Lower leg skin (tissue), 3 donors: ENCODE data around the gene C1QC.

Source experiments
- POLR2A ChIP-seq, 2 donors: fragments of 450-650 bp; IDR thresholded peaks; one replicate each; pipeline ENCODE4 v1.6.1; 2016 to 2017; ENCODE audit warnings: antibody characterized with exemption in 2 of 2, mild to moderate bottlenecking in 1 of 2, moderate library complexity in 1 of 2
- TF ChIP-seq, protein P1 (sequence below), 3 donors: fragments of 450-650 bp; IDR thresholded peaks; one replicate each; pipeline ENCODE4 v1.5.1; 2016; ENCODE audit warnings: antibody characterized with exemption in 3 of 3, mild to moderate bottlenecking in 3 of 3, moderate library complexity in 2 of 3

DNA sequence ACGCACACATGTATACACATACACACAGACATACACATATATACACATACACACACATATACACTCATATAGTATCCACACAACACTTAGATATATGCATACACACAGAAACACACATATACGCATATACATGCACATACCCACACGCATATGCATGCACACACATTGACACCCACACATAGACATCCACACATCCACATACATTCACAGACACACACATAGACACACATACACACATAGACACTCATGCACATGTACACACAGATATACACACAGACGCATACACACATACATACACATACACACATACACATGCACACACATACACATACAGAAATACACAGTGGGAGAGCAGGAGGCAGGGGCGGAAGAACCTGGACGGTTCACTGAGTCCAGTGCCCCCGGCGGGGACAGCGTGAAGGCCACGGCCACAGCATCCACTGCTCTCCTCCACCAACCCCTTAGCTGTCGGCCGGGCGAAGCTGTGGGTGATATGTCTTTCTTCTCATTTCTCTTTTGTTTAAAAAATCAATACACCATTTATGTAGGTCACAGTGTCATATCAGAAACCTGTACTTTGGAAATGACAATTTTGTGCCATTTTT is 6.8 kb downstream of the C1QC start:
- TF ChIP-seq, protein P1, sequence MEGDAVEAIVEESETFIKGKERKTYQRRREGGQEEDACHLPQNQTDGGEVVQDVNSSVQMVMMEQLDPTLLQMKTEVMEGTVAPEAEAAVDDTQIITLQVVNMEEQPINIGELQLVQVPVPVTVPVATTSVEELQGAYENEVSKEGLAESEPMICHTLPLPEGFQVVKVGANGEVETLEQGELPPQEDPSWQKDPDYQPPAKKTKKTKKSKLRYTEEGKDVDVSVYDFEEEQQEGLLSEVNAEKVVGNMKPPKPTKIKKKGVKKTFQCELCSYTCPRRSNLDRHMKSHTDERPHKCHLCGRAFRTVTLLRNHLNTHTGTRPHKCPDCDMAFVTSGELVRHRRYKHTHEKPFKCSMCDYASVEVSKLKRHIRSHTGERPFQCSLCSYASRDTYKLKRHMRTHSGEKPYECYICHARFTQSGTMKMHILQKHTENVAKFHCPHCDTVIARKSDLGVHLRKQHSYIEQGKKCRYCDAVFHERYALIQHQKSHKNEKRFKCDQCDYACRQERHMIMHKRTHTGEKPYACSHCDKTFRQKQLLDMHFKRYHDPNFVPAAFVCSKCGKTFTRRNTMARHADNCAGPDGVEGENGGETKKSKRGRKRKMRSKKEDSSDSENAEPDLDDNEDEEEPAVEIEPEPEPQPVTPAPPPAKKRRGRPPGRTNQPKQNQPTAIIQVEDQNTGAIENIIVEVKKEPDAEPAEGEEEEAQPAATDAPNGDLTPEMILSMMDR (IDR thresholded peaks at IDR 0.05): no peak
- no peak for TF ChIP-seq POLR2A (IDR thresholded peaks at IDR 0.05)
